Epithelial cell of prostate (primary cell): ENCODE data around the gene SLC38A3.

Source experiments
- DNase-seq: peaks from one replicate; pipeline ENCODE4 v3.0.0-alpha.2; 2011; ENCODE audit warnings: low read depth, low spot score
- H3K27ac ChIP-seq: fragments of 450-650 bp; 2 replicates; pipeline ENCODE4 v1.5.1; 2017; ENCODE audit warnings: mild to moderate bottlenecking

Gene SLC38A3

GRCh38 chr3:50204804-50205412, at the start of gene SLC38A3:
Gene SLC38A3, plus strand, starts transcription at chr3:50205271. Its CDS starts 8,929 bp downstream, at chr3:50214200.
- no peak for DNase-seq

GRCh38 chr3:50155491-50155878, 49.6 kb upstream of the SLC38A3 start:
- peak overlapping the region; percentile 94 for H3K27ac ChIP-seq
- DNase-seq, result no peak

More at GRCh38 chr3:50204804-50205412, at the start of gene SLC38A3:
- no peak within 1 kb of the TSS for H3K27ac ChIP-seq

GRCh38 chr3:50155891-50156290, 49.2 kb upstream of the SLC38A3 start:
- DNase-seq, result no peak
- H3K27ac ChIP-seq, result peak overlapping the region; percentile 94

GRCh38 chr3:50156549-50157493, 48.2 kb upstream of the SLC38A3 start:
- peak overlapping the region; percentile 94 for H3K27ac ChIP-seq

GRCh38 chr3:50157827-50158529, 47.1 kb upstream of the SLC38A3 start:
- H3K27ac ChIP-seq, result peak overlapping the region; percentile 94
- DNase-seq, result peak; percentile 81

More at GRCh38 chr3:50156549-50157493, 48.2 kb upstream of the SLC38A3 start:
- no peak for DNase-seq

GRCh38 chr3:50158530-50159146, 46.4 kb upstream of the SLC38A3 start:
- no peak for DNase-seq
- peak overlapping the region; percentile 94 for H3K27ac ChIP-seq

- no peak for DNase-seq
Measured at GRCh38 chr3:50160561-50160983, 44.5 kb upstream of the SLC38A3 start.

GRCh38 chr3:50161320-50161719, 43.8 kb upstream of the SLC38A3 start:
- DNase-seq, result peak; percentile 27

More at GRCh38 chr3:50160561-50160983, 44.5 kb upstream of the SLC38A3 start:
- H3K27ac ChIP-seq, result peak overlapping the region; percentile 94

GRCh38 chr3:50162034-50162883, 42.8 kb upstream of the SLC38A3 start:
- DNase-seq, result no peak
- peak overlapping the region; percentile 94 for H3K27ac ChIP-seq

More at GRCh38 chr3:50161320-50161719, 43.8 kb upstream of the SLC38A3 start:
- peak overlapping the region; percentile 94 for H3K27ac ChIP-seq

- peak; percentile 73 for DNase-seq
- H3K27ac ChIP-seq, result peak overlapping the region; percentile 94
Measured at GRCh38 chr3:50163572-50164455, 41.3 kb upstream of the SLC38A3 start.

- peak overlapping the region; percentile 94 for H3K27ac ChIP-seq
- no peak for DNase-seq
Measured at GRCh38 chr3:50164481-50164880, 40.6 kb upstream of the SLC38A3 start.

- DNase-seq, result no peak
- H3K27ac ChIP-seq, result peak overlapping the region; percentile 94
Measured at GRCh38 chr3:50164984-50165909, 39.8 kb upstream of the SLC38A3 start.

GRCh38 chr3:50165910-50166538, 39.0 kb upstream of the SLC38A3 start:
- H3K27ac ChIP-seq, result peak overlapping the region; percentile 94
- DNase-seq, result no peak

GRCh38 chr3:50166620-50167019, 38.5 kb upstream of the SLC38A3 start:
- DNase-seq, result no peak
- peak overlapping the region; percentile 94 for H3K27ac ChIP-seq

- H3K27ac ChIP-seq, result peak overlapping the region; percentile 94
- no peak for DNase-seq
Measured at GRCh38 chr3:50167069-50167840, 37.8 kb upstream of the SLC38A3 start.

- no peak for DNase-seq
- H3K27ac ChIP-seq, result peak overlapping the region; percentile 94
Measured at GRCh38 chr3:50167841-50168209, 37.2 kb upstream of the SLC38A3 start.
